NB4 (cell line): ENCODE data around the gene ZNF699.
A peak's percentile ranks its signal among the peaks of the same experiment; 100 is the strongest.

ENCODE experiments used
- MYC ChIP-seq: IDR thresholded peaks from 2 replicates; pipeline ENCODE4 v1.6.1; 2011; ENCODE audit warnings: low read depth, low read length
- POLR2A ChIP-seq: IDR thresholded peaks from 2 replicates; pipeline ENCODE4 v1.6.1; 2011; ENCODE audit warnings: mild to moderate bottlenecking; ENCODE audit not compliant: insufficient read length; ENCODE audit errors: extremely low read depth
- TF ChIP-seq, protein P1 (sequence below): IDR thresholded peaks from 2 replicates; pipeline ENCODE4 v1.6.1; 2011; ENCODE audit warnings: low read depth, low read length
- TF ChIP-seq, protein P2 (sequence below): IDR thresholded peaks from one replicate; pipeline ENCODE4 v1.5.1; 2012; ENCODE audit warnings: low read depth, low read length

DNA sequence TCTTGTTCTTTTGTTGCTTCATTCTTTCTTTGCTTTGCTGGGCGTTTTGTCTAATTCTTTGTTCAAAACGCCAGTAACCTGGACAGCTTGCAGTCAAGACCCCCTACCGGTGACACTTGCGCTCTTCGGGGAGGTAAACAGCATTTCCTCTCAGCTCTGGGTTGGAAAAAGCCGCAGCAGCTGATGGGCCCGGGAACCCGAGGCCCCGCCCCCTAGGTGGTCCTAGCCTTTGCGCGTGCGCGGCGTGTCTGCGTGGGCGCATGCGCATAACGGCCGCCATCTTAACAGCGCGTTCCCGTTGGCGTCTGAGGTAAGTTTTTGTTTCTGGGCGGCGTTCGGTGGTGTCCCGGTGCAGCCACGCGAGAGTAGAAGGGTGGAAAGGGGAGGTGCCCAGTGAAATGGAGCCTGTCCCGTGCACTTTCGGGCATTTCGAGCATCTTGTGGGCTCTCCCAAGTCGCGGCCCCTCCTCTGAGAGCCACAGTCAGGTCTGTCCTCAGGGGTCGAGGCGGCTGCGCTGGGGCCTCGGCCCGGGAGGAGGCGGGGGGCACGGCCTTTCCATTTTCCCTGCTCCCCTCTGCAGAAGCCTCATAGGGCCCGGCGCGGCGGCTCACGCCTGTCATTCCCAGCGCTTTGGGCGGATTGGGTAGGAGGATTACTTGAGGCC lies 14.4 kb upstream of the ZNF699 start, which contains the start of gene ZNF559:
- TF ChIP-seq, protein P1, sequence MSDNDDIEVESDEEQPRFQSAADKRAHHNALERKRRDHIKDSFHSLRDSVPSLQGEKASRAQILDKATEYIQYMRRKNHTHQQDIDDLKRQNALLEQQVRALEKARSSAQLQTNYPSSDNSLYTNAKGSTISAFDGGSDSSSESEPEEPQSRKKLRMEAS: no peak; the same call in 1 of the 2 replicates
- TF ChIP-seq, protein P2, sequence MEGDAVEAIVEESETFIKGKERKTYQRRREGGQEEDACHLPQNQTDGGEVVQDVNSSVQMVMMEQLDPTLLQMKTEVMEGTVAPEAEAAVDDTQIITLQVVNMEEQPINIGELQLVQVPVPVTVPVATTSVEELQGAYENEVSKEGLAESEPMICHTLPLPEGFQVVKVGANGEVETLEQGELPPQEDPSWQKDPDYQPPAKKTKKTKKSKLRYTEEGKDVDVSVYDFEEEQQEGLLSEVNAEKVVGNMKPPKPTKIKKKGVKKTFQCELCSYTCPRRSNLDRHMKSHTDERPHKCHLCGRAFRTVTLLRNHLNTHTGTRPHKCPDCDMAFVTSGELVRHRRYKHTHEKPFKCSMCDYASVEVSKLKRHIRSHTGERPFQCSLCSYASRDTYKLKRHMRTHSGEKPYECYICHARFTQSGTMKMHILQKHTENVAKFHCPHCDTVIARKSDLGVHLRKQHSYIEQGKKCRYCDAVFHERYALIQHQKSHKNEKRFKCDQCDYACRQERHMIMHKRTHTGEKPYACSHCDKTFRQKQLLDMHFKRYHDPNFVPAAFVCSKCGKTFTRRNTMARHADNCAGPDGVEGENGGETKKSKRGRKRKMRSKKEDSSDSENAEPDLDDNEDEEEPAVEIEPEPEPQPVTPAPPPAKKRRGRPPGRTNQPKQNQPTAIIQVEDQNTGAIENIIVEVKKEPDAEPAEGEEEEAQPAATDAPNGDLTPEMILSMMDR: peak; percentile 84
- TF ChIP-seq POLR2A (peak; percentile 76), MYC (peak; percentile 78)
